BJ (cell line): Measurements from ENCODE around the gene HIGD2A. TPM values are rescaled to one million over a fixed set of nuclear protein-coding genes. Genes with fewer than 3 reads are reported as not detected.

Experiments
- CTCF ChIA-PET: fragments of 350-600 bp; formaldehyde crosslinking; extraction: SDS; loops from one replicate; lab custom pipeline; 2021; ENCODE audit warnings: antibody characterized with exemption, inconsistent platforms; lab: Yijun Ruan, JAX
- POLR2A ChIA-PET: fragments of 300-600 bp; sonication (Branson Sonifier 250); formaldehyde crosslinking; extraction: SDS; loops from one replicate; lab custom pipeline; 2021; ENCODE audit warnings: antibody characterized with exemption; lab: Charles Lee
- DNase-seq: peaks from one replicate; pipeline ENCODE4 v3.0.0-alpha.2; 2011; ENCODE audit warnings: low read depth
- H3K27me3 ChIP-seq: 2 replicates; pipeline ENCODE4 v1.6.0; 2011; ENCODE audit warnings: low read length; ENCODE audit not compliant: control insufficient read depth, insufficient read depth
- H3K36me3 ChIP-seq: 2 replicates; pipeline ENCODE4 v1.5.1; 2011; ENCODE audit warnings: low read length; ENCODE audit not compliant: control insufficient read depth, insufficient read depth
- H3K4me3 ChIP-seq: 2 replicates; pipeline ENCODE4 v1.5.1; 2011; ENCODE audit warnings: low read depth, mild to moderate bottlenecking, control low read depth, low read length
- polyA plus RNA-seq: library from polyadenylated mRNA; depleted of rRNA; stranded (reverse); fragments of >200 nt; gene quantifications from 2 replicates; pipeline ENCODE4 v1.2.3, GENCODE V29; 2011
- TF ChIP-seq, protein P1 (sequence below): IDR thresholded peaks from 2 replicates; pipeline ENCODE4 v1.5.1; 2011; ENCODE audit warnings: low read depth, mild to moderate bottlenecking, control low read depth, inconsistent platforms, low read length, moderate library complexity; ENCODE audit not compliant: insufficient read depth

The HIGD2A gene
- polyA plus RNA-seq, 1 experiment = 118 TPM

GRCh38 chr5:176408590-176408989 is 20.0 kb downstream of the HIGD2A start:
- no peaks in the 10 kb centered on the region for H3K27me3 ChIP-seq
- ChIA-PET CTCF (no interaction called here), POLR2A (no interaction called here)
- peaks cover 10% of the 10 kb centered on the region for H3K36me3 ChIP-seq
- H3K4me3 ChIP-seq = no peak overlapping the region
- TF ChIP-seq, protein P1, sequence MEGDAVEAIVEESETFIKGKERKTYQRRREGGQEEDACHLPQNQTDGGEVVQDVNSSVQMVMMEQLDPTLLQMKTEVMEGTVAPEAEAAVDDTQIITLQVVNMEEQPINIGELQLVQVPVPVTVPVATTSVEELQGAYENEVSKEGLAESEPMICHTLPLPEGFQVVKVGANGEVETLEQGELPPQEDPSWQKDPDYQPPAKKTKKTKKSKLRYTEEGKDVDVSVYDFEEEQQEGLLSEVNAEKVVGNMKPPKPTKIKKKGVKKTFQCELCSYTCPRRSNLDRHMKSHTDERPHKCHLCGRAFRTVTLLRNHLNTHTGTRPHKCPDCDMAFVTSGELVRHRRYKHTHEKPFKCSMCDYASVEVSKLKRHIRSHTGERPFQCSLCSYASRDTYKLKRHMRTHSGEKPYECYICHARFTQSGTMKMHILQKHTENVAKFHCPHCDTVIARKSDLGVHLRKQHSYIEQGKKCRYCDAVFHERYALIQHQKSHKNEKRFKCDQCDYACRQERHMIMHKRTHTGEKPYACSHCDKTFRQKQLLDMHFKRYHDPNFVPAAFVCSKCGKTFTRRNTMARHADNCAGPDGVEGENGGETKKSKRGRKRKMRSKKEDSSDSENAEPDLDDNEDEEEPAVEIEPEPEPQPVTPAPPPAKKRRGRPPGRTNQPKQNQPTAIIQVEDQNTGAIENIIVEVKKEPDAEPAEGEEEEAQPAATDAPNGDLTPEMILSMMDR = no peak
- DNase-seq = no peak

DNA sequence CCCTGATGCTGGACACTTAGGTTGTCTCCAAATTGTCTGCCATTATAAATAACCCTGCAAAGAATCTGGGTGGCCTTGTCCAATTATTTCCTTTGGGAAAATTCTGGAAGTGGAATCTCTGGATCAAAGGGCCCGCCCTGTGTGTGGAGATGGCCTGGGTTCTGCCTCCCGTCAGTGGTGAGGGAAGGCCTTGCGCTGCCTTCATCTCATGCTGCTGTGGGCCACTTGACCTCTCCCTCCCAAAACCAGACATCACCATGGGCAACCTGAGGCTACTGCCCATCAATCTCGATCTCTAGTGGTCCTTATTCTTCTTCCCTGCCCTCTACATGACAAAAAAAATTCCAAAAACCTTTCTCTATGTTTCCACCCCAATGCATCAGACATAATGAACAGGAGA is 21.2 kb downstream of the HIGD2A start:
- DNase-seq = no peak
- Histone ChIP-seq H3K4me3 (no peak overlapping the region), H3K27me3 (no peaks in the 10 kb centered on the region), H3K36me3 (peaks cover 9% of the 10 kb centered on the region)
- CTCF ChIA-PET = no interaction called here
- TF ChIP-seq, protein P1 = no peak
- POLR2A ChIA-PET = no interaction called here

DNA sequence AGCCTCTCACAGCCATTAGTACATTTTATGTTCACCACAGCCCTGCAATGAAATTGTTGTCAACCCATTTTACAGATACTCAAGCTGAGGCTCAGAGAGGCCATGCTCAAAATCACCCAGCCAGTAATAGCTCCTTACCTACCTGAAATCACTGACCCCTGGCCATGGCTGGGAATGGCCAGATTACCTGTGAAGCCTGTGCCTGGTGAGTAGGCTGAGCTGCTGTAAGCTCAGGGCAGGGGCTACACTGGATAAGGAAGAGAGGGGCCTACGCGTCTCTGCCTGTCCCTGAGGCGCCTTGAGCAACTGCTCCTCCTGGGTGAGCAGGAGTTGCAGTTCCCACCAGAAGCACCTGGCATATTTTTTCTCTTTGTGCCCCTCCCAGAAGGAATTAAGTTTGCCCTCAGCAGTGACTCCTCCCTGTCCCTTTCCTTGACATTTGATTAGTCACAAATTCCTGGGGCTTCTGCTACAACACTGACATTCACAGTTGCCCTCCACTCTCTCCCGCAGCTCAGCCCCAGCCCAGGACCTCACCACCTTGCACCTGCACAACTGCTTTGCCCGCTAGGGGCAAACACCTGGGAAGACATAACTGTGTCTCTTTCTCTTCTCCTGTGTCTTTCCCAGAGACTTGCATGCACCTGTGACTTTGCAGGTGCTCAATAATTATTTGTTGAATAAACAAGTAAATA is 22.1 kb downstream of the HIGD2A start:
- ChIA-PET CTCF (no interaction called here), POLR2A (no interaction called here)
- peaks cover 7% of the 10 kb centered on the region for H3K36me3 ChIP-seq
- H3K4me3 ChIP-seq = no peak overlapping the region
- TF ChIP-seq, protein P1 = no peak
- no peak for DNase-seq
- H3K27me3 ChIP-seq = no peaks in the 10 kb centered on the region

- Histone ChIP-seq H3K36me3 (peaks cover 3% of the 10 kb centered on the region), H3K4me3 (no peak overlapping the region), H3K27me3 (no peaks in the 10 kb centered on the region)
- TF ChIP-seq, protein P1 = no peak
- CTCF ChIA-PET = interaction anchor here (0.7 to 1.6 kb wide), 2 partner anchors 35 to 158 kb away, joined by 3 to 7 read pairs; no protein-coding TSS in a partner anchor
- DNase-seq = no peak
- POLR2A ChIA-PET = no interaction called here
Measured at GRCh38 chr5:176412517-176413254, 24.1 kb downstream of the HIGD2A start.

GRCh38 chr5:176413255-176413565 is 24.7 kb downstream of the HIGD2A start:
- TF ChIP-seq, protein P1 = no peak
- ChIA-PET CTCF (interaction anchor here (0.7 to 1.6 kb wide), 2 partner anchors 34 to 157 kb away, joined by 3 to 7 read pairs; no protein-coding TSS in a partner anchor), POLR2A (no interaction called here)
- no peak overlapping the region for H3K4me3 ChIP-seq
- peaks cover 3% of the 10 kb centered on the region for H3K36me3 ChIP-seq
- DNase-seq = no peak
- H3K27me3 ChIP-seq = no peaks in the 10 kb centered on the region
